H9 (cell line): ENCODE results near the gene FAM124A. TPM values are rescaled to one million over a fixed set of nuclear protein-coding genes. Genes with fewer than 3 reads are reported as not detected.

Experiments used
- DNase-seq: peaks from one replicate; pipeline ENCODE4 v3.0.0-alpha.2; 2017
- H2AFZ ChIP-seq: one replicate; pipeline ENCODE4 v1.6.1; 2013; ENCODE audit warnings: mild to moderate bottlenecking, low read length, control low read depth, moderate library complexity
- H2AK5ac ChIP-seq: 2 replicates; pipeline ENCODE4 v1.6.1; 2013; ENCODE audit warnings: low read length, control low read depth, mixed read lengths; ENCODE audit not compliant: insufficient read length
- H2BK120ac ChIP-seq: one replicate; pipeline ENCODE4 v1.6.1; 2013; ENCODE audit warnings: low read depth, mild to moderate bottlenecking, low read length, control low read depth, inconsistent platforms; ENCODE audit not compliant: poor library complexity, severe bottlenecking
- H2BK12ac ChIP-seq: 2 replicates; pipeline ENCODE4 v1.6.1; 2013; ENCODE audit warnings: low read length, control low read depth, mixed read lengths, low read depth; ENCODE audit not compliant: insufficient read length
- H2BK15ac ChIP-seq: 2 replicates; pipeline ENCODE4 v1.6.1; 2013; ENCODE audit warnings: low read depth, low read length, control low read depth
- H2BK20ac ChIP-seq: one replicate; pipeline ENCODE4 v1.6.1; 2013; ENCODE audit warnings: low read depth, mild to moderate bottlenecking, low read length, control low read depth, inconsistent platforms; ENCODE audit not compliant: poor library complexity, severe bottlenecking
- H2BK5ac ChIP-seq: 2 replicates; pipeline ENCODE4 v1.6.1; 2013; ENCODE audit warnings: low read length, control low read depth, mixed read lengths; ENCODE audit not compliant: insufficient read length
- H3K14ac ChIP-seq: 2 replicates; pipeline ENCODE4 v1.6.1; 2013; ENCODE audit warnings: low read length, control low read depth; ENCODE audit not compliant: insufficient read depth
- H3K18ac ChIP-seq: 2 replicates; pipeline ENCODE4 v1.6.1; 2013; ENCODE audit warnings: low read depth, mild to moderate bottlenecking, mixed read lengths, low read length, control low read depth; ENCODE audit not compliant: insufficient read length
- H3K23ac ChIP-seq: 2 replicates; pipeline ENCODE4 v1.6.1; 2013; ENCODE audit warnings: low read length, control low read depth, mixed read lengths, low read depth; ENCODE audit not compliant: insufficient read length
- H3K23me2 ChIP-seq: 2 replicates; pipeline ENCODE4 v1.6.1; 2013; ENCODE audit warnings: low read depth, mild to moderate bottlenecking, mixed read lengths, low read length, control low read depth; ENCODE audit not compliant: insufficient read length, poor library complexity, severe bottlenecking
- H3K27ac ChIP-seq: 2 replicates; pipeline ENCODE4 v1.5.1; 2013; ENCODE audit warnings: low read length, control low read depth, mixed read lengths, low read depth; ENCODE audit not compliant: insufficient read length
- H3K27me3 ChIP-seq: 2 replicates; pipeline ENCODE4 v1.6.1; 2013; ENCODE audit warnings: low read length, control low read depth, inconsistent platforms; ENCODE audit not compliant: insufficient read depth
- H3K4ac ChIP-seq: 2 replicates; pipeline ENCODE4 v1.6.1; 2013; ENCODE audit warnings: low read depth, mild to moderate bottlenecking, control low read depth, inconsistent platforms, low read length, moderate library complexity
- H3K4me1 ChIP-seq: 2 replicates; pipeline ENCODE4 v1.6.1; 2013; ENCODE audit warnings: low read length, control low read depth, inconsistent platforms; ENCODE audit not compliant: insufficient read depth
- H3K4me2 ChIP-seq: 2 replicates; pipeline ENCODE4 v1.6.1; 2013; ENCODE audit warnings: low read length, control low read depth, mixed read lengths; ENCODE audit not compliant: insufficient read length, insufficient read depth
- H3K56ac ChIP-seq: 2 replicates; pipeline ENCODE4 v1.6.1; 2013; ENCODE audit warnings: low read depth, mild to moderate bottlenecking, mixed read lengths, low read length, control low read depth; ENCODE audit not compliant: insufficient read length
- H3K79me1 ChIP-seq: 2 replicates; pipeline ENCODE4 v1.6.1; 2013; ENCODE audit warnings: low read depth, mild to moderate bottlenecking, moderate library complexity, low read length, control low read depth, inconsistent platforms; ENCODE audit not compliant: insufficient read depth, poor library complexity, severe bottlenecking
- H3K79me2 ChIP-seq: 2 replicates; pipeline ENCODE4 v1.6.1; 2013; ENCODE audit warnings: low read length, control low read depth, inconsistent platforms; ENCODE audit not compliant: insufficient read depth
- H3K9ac ChIP-seq: 2 replicates; pipeline ENCODE4 v1.6.1; 2013; ENCODE audit warnings: low read length, control low read depth, mixed read lengths; ENCODE audit not compliant: insufficient read length; ENCODE audit errors: extremely low read depth
- H3K9me3 ChIP-seq: one replicate; pipeline ENCODE4 v1.6.1; 2013; ENCODE audit warnings: low read depth, low read length, inconsistent platforms; ENCODE audit not compliant: control insufficient read depth
- H3T11ph ChIP-seq: one replicate; pipeline ENCODE4 v1.6.1; 2013; ENCODE audit warnings: mild to moderate bottlenecking, low read length, control low read depth, inconsistent platforms
- H4K20me1 ChIP-seq: one replicate; pipeline ENCODE4 v1.6.1; 2013; ENCODE audit not compliant: control insufficient read depth, insufficient read length, insufficient read depth
- H4K5ac ChIP-seq: 2 replicates; pipeline ENCODE4 v1.6.1; 2013; ENCODE audit warnings: low read depth, mild to moderate bottlenecking, mixed read lengths, low read length, control low read depth; ENCODE audit not compliant: insufficient read length
- H4K8ac ChIP-seq: replicated peaks from 2 replicates; pipeline ENCODE4 v1.6.1; 2013; ENCODE audit warnings: low read length, control low read depth, mixed read lengths, low read depth; ENCODE audit not compliant: insufficient read length
- H4K91ac ChIP-seq: 2 replicates; pipeline ENCODE4 v1.6.1; 2013; ENCODE audit warnings: low read depth, mild to moderate bottlenecking, moderate library complexity, mixed read lengths, low read length, control low read depth; ENCODE audit not compliant: insufficient read length
- H3K27ac Mint-ChIP-seq, 3 experiments: 2 replicates in 2 of 3; 3 replicates in 1 of 3; pipeline ENCODE4 v1.8.0; 2020 to 2021; ENCODE audit warnings: mixed read lengths in 3 of 3, mild to moderate bottlenecking in 1 of 3, moderate library complexity in 1 of 3
- H3K27me3 Mint-ChIP-seq: 2 replicates; pipeline ENCODE4 v1.8.0; 2021; ENCODE audit warnings: low read depth, mild to moderate bottlenecking, moderate library complexity, mixed read lengths
- H3K36me3 Mint-ChIP-seq, 3 experiments: 2 replicates in 2 of 3; 3 replicates in 1 of 3; pipeline ENCODE4 v1.8.0; 2020 to 2021; ENCODE audit warnings: low read depth in 3 of 3, mixed read lengths in 3 of 3; ENCODE audit not compliant: insufficient read depth in 1 of 3
- H3K4me1 Mint-ChIP-seq, 2 experiments: 2 replicates each; pipeline ENCODE4 v1.8.0; 2020; ENCODE audit warnings: mixed read lengths in 2 of 2
- H3K4me3 Mint-ChIP-seq, 2 experiments: 2 replicates in 1 of 2; 3 replicates in 1 of 2; pipeline ENCODE4 v1.8.0; 2020 to 2021; ENCODE audit warnings: mild to moderate bottlenecking in 2 of 2, mixed read lengths in 2 of 2, moderate library complexity in 1 of 2
- H3K9me3 Mint-ChIP-seq, 2 experiments: 2 replicates in 1 of 2; 3 replicates in 1 of 2; pipeline ENCODE4 v1.8.0; 2020; ENCODE audit warnings: mild to moderate bottlenecking in 2 of 2, mixed read lengths in 2 of 2, moderate library complexity in 1 of 2
- CTCF ChIP-seq: fragments of 200-600 bp; sonication (generic); conservative IDR thresholded peaks from 3 replicates; pipeline ENCODE4 v1.8.0; 2021; ENCODE audit warnings: antibody characterized with exemption, mild to moderate bottlenecking
- WGBS: extraction: QIAGEN DNeasy Blood & Tissue Kit; methylation state at CpG from one replicate; pipeline ENCODE4 v1.1.7; 2013; ENCODE audit warnings: missing lambda C conversion rate, low lambda C conversion rate, mixed read lengths; ENCODE audit not compliant: insufficient read length; ENCODE audit errors: extremely low coverage; 5-methylcytosine and 5-hydroxymethylcytosine counted together
- total RNA-seq: library from RNA; stranded (reverse); gene quantifications from 2 replicates; pipeline ENCODE4 v1.2.1, GENCODE V29; 2021

FAM124A gene
- total RNA-seq, 1 experiment from 2014 or later = 41.9 TPM

DNA sequence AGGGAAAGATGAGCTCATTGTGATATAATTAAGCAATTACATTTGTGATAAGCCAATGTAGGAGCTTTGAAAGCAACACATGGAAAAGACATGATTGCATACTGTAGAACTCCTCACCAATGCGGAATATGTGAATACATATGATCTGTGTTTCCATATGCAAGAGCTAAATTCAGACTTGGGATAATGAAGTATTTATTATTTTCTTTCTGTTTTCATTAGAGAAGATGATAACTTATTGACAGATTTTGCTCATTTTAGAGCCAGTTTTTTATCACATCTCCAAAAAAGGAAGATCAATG, 14.2 kb downstream of the FAM124A start:
- H3K79me2 ChIP-seq = no peaks in the 10 kb centered on the region; the same call in 1 of the 2 replicates
- no peak overlapping the region for H2AK5ac ChIP-seq
- no peak overlapping the region for H3K27ac ChIP-seq
- H3K14ac ChIP-seq = no peak overlapping the region
- H3K27me3 ChIP-seq = no peaks in the 10 kb centered on the region
- Mint-ChIP-seq H3K27me3 (no peaks in the 10 kb centered on the region), H3K4me3 (no peak overlapping the region), H3K36me3 (peaks cover 37 to 72% (median 62%) of the 10 kb centered on the region in 3 experiments), H3K9me3 (no peaks in the 10 kb centered on the region), H3K27ac (peak overlapping the region in 1 of 3 experiments; percentile 94; a peak in 2 of 7 replicates), H3K4me1 (peaks cover 49 to 51% of the 10 kb centered on the region in 2 experiments)
- H2AFZ ChIP-seq = no peak overlapping the region
- WGBS = no CpG with 5 or more reads among the region's 1 CpG
- H3K4me1 ChIP-seq = peaks cover 7% of the 10 kb centered on the region
- no peak overlapping the region for H4K91ac ChIP-seq
- no peak overlapping the region for H2BK12ac ChIP-seq
- H3K4ac ChIP-seq = no peak overlapping the region
- no peaks in the 10 kb centered on the region for H3K23me2 ChIP-seq
- no peaks in the 10 kb centered on the region for H3K79me1 ChIP-seq
- no peak overlapping the region for H3K23ac ChIP-seq
- no peak for DNase-seq
- H3K9me3 ChIP-seq = no peaks in the 10 kb centered on the region
- no peak overlapping the region for H3K18ac ChIP-seq
- H4K5ac ChIP-seq = no peak overlapping the region
- H3T11ph ChIP-seq = no peak overlapping the region
- no peak overlapping the region for H3K9ac ChIP-seq
- no peak for TF ChIP-seq CTCF
- H4K20me1 ChIP-seq = no peaks in the 10 kb centered on the region
- no peak overlapping the region for H2BK15ac ChIP-seq
- no peak overlapping the region for H3K4me2 ChIP-seq
- H2BK120ac ChIP-seq = no peak overlapping the region
- H2BK5ac ChIP-seq = no peak overlapping the region
- H2BK20ac ChIP-seq = no peak overlapping the region
- H3K56ac ChIP-seq = no peak overlapping the region
- no peak overlapping the region for H4K8ac ChIP-seq
